GM12864 (cell line): ENCODE measurements around the gene PPIG.
"Not testable (repeated sequence)": the region's sequence is repeated elsewhere in the genome, so short reads cannot be mapped to it uniquely, and the experiment has no call there.

Experiments used
- DNase-seq: peaks from one replicate; pipeline ENCODE4 v3.0.0-alpha.2; 2011; ENCODE audit warnings: low read depth
- H3K4me3 ChIP-seq: 2 replicates; pipeline ENCODE4 v1.5.1; 2011; ENCODE audit warnings: mild to moderate bottlenecking, low read depth, low read length, control low read depth
- CTCF ChIP-seq: IDR thresholded peaks from 2 replicates; pipeline ENCODE4 v1.5.1; 2011; ENCODE audit warnings: low read depth, mild to moderate bottlenecking, moderate library complexity, low read length, control low read depth, inconsistent platforms; ENCODE audit errors: missing control alignments

PPIG gene

GRCh38 chr2:169598982-169599381 lies 14.8 kb downstream of the PPIG start:
- no peak overlapping the region for H3K4me3 ChIP-seq

GRCh38 chr2:169599568-169599967 lies 15.4 kb downstream of the PPIG start:
- TF ChIP-seq CTCF: no peak
- DNase-seq: no peak
- H3K4me3 ChIP-seq: no peak overlapping the region

More at GRCh38 chr2:169598982-169599381, 14.8 kb downstream of the PPIG start:
- DNase-seq: no peak
- no peak for TF ChIP-seq CTCF

GRCh38 chr2:169609264-169609663 lies 25.1 kb downstream of the PPIG start:
- no peak for DNase-seq
- no peak for TF ChIP-seq CTCF
- no peak overlapping the region for H3K4me3 ChIP-seq

- H3K4me3 ChIP-seq: no peak overlapping the region
Observed at GRCh38 chr2:169613876-169614275, 29.7 kb downstream of the PPIG start.

GRCh38 chr2:169615982-169616381 lies 31.8 kb downstream of the PPIG start:
- DNase-seq, H3K4me3 ChIP-seq: not testable (repeated sequence)

More at GRCh38 chr2:169613876-169614275, 29.7 kb downstream of the PPIG start:
- DNase-seq: no peak
- no peak for TF ChIP-seq CTCF

- no peak for TF ChIP-seq CTCF
- DNase-seq: no peak
- no peak overlapping the region for H3K4me3 ChIP-seq
Observed at GRCh38 chr2:169619946-169620345, 35.8 kb downstream of the PPIG start.

- H3K4me3 ChIP-seq: no peak overlapping the region
- no peak for TF ChIP-seq CTCF
- no peak for DNase-seq
Observed at GRCh38 chr2:169620509-169620908, 36.4 kb downstream of the PPIG start.
